DMS 273 treated with DMSO at 0.1 percent for 48 hours (cell line): ENCODE measurements around the gene FAM20C.
A peak's percentile ranks its signal among the peaks of the same experiment; 100 is the strongest.

ENCODE experiments used
- DNase-seq: peaks from one replicate; lab custom pipeline; 2025; lab: John Stamatoyannopoulos, UW

The FAM20C gene

GRCh38 chr7:191981-192649 lies at the start of gene FAM20C:
TSS of gene FAM20C (plus strand) at chr7:192571. CDS start at chr7:193200, 629 bp downstream.
- DNase-seq: peak; percentile 31

- DNase-seq: no peak
Observed at GRCh38 chr7:143145-143751, 49.1 kb upstream of the FAM20C start.

- no peak for DNase-seq
Observed at GRCh38 chr7:143811-144453, 48.4 kb upstream of the FAM20C start.

- DNase-seq: no peak
Observed at GRCh38 chr7:144454-144826, 47.9 kb upstream of the FAM20C start.

- DNase-seq: no peak
Observed at GRCh38 chr7:145863-146262, 46.5 kb upstream of the FAM20C start.

- DNase-seq: no peak
Observed at GRCh38 chr7:148543-148931, 43.8 kb upstream of the FAM20C start.

- peak; percentile 97 for DNase-seq
Observed at GRCh38 chr7:148932-149790, 43.2 kb upstream of the FAM20C start.

GRCh38 chr7:149791-150636 lies 42.4 kb upstream of the FAM20C start:
- no peak for DNase-seq

- no peak for DNase-seq
Observed at GRCh38 chr7:150811-151221, 41.6 kb upstream of the FAM20C start.

GRCh38 chr7:151346-152050 lies 40.9 kb upstream of the FAM20C start:
- DNase-seq: no peak

GRCh38 chr7:152702-153391 lies 39.5 kb upstream of the FAM20C start:
- DNase-seq: no peak

GRCh38 chr7:153604-154003 lies 38.8 kb upstream of the FAM20C start:
- no peak for DNase-seq

GRCh38 chr7:154096-154799 lies 38.1 kb upstream of the FAM20C start:
- DNase-seq: no peak

- DNase-seq: no peak
Observed at GRCh38 chr7:155469-155900, 36.9 kb upstream of the FAM20C start.

GRCh38 chr7:156111-157007 lies 36.0 kb upstream of the FAM20C start:
- DNase-seq: no peak

GRCh38 chr7:157008-157310 lies 35.4 kb upstream of the FAM20C start:
- DNase-seq: no peak

- no peak for DNase-seq
Observed at GRCh38 chr7:157771-158625, 34.4 kb upstream of the FAM20C start.

GRCh38 chr7:158771-159170 lies 33.6 kb upstream of the FAM20C start:
- no peak for DNase-seq
